Common myeloid progenitor, CD34-positive (primary cell): ENCODE results near the gene C5AR1.
"Not testable (repeated sequence)": the region's sequence is repeated elsewhere in the genome, so short reads cannot be mapped to it uniquely, and the experiment has no call there.

Experiments
- CTCF ChIA-PET: fragments of 350-600 bp; sonication (Branson Sonifier 250); formaldehyde crosslinking; loops from one replicate; lab custom pipeline; 2021; ENCODE audit warnings: antibody characterized with exemption; lab: Charles Lee
- POLR2A ChIA-PET: fragments of 350-600 bp; sonication (Branson Sonifier 250); formaldehyde crosslinking; loops from one replicate; lab custom pipeline; 2021; ENCODE audit warnings: antibody characterized with exemption; lab: Charles Lee
- DNase-seq, 3 donors: peaks; one replicate each; pipeline versions ENCODE4 v3.0.0 to v3.0.0-alpha.2; 2013
- H3K27ac ChIP-seq, 2 experiments: 1 replicate in 1 of 2; 2 replicates in 1 of 2; pipeline ENCODE4 v1.7.0; 2013; ENCODE audit warnings: inconsistent platforms in 2 of 2, low read length in 2 of 2, mild to moderate bottlenecking in 2 of 2, low read depth in 1 of 2, moderate library complexity in 1 of 2; ENCODE audit not compliant: severe bottlenecking in 2 of 2, insufficient read depth in 1 of 2, poor library complexity in 1 of 2
- H3K27me3 ChIP-seq, 5 experiments: replicated peaks in 2 of 5; 1 replicate in 3 of 5; 2 replicates in 2 of 5; pipeline versions ENCODE4 v1.6.1 to v1.7.0; 2013; ENCODE audit warnings: low read length in 4 of 5, mild to moderate bottlenecking in 2 of 5, moderate library complexity in 2 of 5, inconsistent platforms in 1 of 5; ENCODE audit not compliant: insufficient read depth in 5 of 5, control insufficient read depth in 4 of 5
- H3K36me3 ChIP-seq, 4 experiments: 1 replicate in 2 of 4; 2 replicates in 2 of 4; pipeline versions ENCODE4 v1.6.1 to v1.7.0; 2013; ENCODE audit warnings: low read length in 3 of 4, control low read depth in 1 of 4, mild to moderate bottlenecking in 1 of 4; ENCODE audit not compliant: control insufficient read depth in 4 of 4, insufficient read depth in 4 of 4
- H3K4me1 ChIP-seq, 4 experiments: 1 replicate in 3 of 4; 2 replicates in 1 of 4; pipeline versions ENCODE4 v1.6.1 to v1.7.1; 2013; ENCODE audit warnings: low read length in 3 of 4, mild to moderate bottlenecking in 3 of 4, control low read depth in 1 of 4, inconsistent platforms in 1 of 4, moderate library complexity in 1 of 4; ENCODE audit not compliant: control insufficient read depth in 4 of 4, insufficient read depth in 4 of 4; ENCODE audit errors: control extremely low read depth in 1 of 4
- H3K4me3 ChIP-seq, 7 experiments: 1 replicate in 4 of 7; 2 replicates in 3 of 7; pipeline versions ENCODE4 v1.5.1 to v1.7.0; 2013; ENCODE audit warnings: mild to moderate bottlenecking in 7 of 7, low read length in 6 of 7, moderate library complexity in 6 of 7, inconsistent platforms in 2 of 7, low read depth in 2 of 7, control low read depth in 1 of 7; ENCODE audit not compliant: insufficient read depth in 4 of 7, control insufficient read depth in 1 of 7; ENCODE audit errors: extremely low read depth in 1 of 7
- H3K9me3 ChIP-seq, 5 experiments: 1 replicate in 4 of 5; 2 replicates in 1 of 5; pipeline versions ENCODE4 v1.6.1 to v1.7.1; 2013; ENCODE audit warnings: low read length in 4 of 5, mild to moderate bottlenecking in 2 of 5, inconsistent platforms in 1 of 5, low read depth in 1 of 5, moderate library complexity in 1 of 5; ENCODE audit not compliant: control insufficient read depth in 4 of 5, insufficient read depth in 2 of 5; ENCODE audit errors: control extremely low read depth in 1 of 5
- WGBS: methylation state at CpG from one replicate; pipeline ENCODE4 v1.1.5; 2013; ENCODE audit not compliant: insufficient coverage; 5-methylcytosine and 5-hydroxymethylcytosine counted together

The C5AR1 gene

DNA sequence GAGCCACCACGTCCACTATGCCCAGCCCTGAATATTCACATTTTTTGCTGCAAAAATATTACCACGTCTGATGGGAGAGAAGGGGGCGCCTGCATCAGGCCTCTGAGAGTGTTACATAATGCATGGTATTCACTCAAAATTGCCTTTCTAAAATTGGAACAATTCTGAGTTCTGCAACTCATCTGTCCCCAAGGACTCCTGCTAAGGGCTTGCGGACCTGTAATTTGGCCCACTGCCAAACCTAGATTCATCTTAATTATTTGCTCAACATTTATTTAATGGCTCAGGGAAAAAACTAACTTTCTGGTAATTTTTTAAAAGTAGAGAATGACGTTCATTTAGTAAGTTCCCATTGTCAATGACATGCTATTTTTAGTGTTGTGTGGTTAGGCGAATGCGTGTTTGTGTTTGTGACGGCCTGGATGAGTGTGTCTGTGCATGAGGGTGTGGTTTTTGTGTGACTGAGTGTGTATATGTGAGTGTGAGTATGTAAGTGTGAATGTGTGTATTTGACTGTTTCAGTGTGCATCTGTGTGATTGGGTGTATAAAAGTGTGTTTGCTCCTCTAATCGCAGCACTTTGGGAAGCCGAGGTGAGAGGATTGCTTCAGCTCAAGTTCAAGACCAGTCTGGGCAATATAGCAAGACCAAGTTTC, 26.1 kb upstream of the C5AR1 start:
- Histone ChIP-seq H3K36me3 (no peaks in the 10 kb centered on the region), H3K9me3 (no peaks in the 10 kb centered on the region), H3K4me3 (no peak overlapping the region), H3K4me1 (no peaks in the 10 kb centered on the region), H3K27ac (no peak overlapping the region), H3K27me3 (no peaks in the 10 kb centered on the region)
- DNase-seq = no peak
- 78% methylated on average over 7 of the region's 10 CpGs for WGBS
- ChIA-PET CTCF (interaction anchor here (1.1 to 2.1 kb wide), 8 partner anchors 8 to 145 kb away, joined by 3 to 13 read pairs (median 4); partner anchors contain the start of gene INAFM1), POLR2A (no interaction called here)

DNA sequence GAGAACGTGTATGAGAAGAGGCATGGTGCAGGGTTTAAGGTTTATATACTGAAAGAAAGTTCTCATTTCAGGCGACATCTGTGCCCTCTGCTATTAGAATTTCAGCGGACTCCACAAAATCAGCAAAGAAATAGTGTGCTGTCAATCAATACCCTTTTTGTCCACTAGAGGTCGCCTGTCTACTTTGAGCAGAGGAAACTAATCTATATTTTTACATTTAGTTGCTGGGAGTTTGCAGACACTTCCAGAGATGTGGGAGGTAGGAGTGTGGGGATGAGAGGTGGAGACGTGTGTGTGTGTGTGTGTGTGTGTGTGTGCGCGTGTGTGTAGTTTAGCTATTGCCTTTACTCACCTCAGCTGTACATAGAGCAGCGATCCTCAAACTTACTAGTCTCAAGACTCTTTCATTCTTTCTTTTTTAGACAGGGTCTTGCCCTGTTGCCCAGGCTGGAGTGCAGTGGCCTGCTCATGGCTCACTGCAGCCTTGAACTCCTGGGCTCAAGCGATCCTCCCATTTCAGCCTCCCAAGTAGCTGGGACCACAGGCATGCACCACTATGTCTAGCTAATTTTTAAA, 25.2 kb upstream of the C5AR1 start:
- Histone ChIP-seq H3K27me3 (no peaks in the 10 kb centered on the region), H3K27ac (no peak overlapping the region), H3K4me1 (no peaks in the 10 kb centered on the region), H3K9me3 (no peaks in the 10 kb centered on the region), H3K4me3 (no peak overlapping the region), H3K36me3 (no peaks in the 10 kb centered on the region)
- peak; percentile 69 to 84 (median 73) for DNase-seq
- 51% methylated on average over 4 of the region's 9 CpGs for WGBS
- CTCF ChIA-PET = interaction anchor here (0.6 to 2.1 kb wide), 21 partner anchors 8 to 476 kb away, joined by 3 to 13 read pairs (median 4); partner anchors contain the start of gene INAFM1
- POLR2A ChIA-PET = interaction anchor here (0.8 kb wide), 1 partner anchor 61 kb away, joined by 3 read pairs; no protein-coding TSS in a partner anchor

DNA sequence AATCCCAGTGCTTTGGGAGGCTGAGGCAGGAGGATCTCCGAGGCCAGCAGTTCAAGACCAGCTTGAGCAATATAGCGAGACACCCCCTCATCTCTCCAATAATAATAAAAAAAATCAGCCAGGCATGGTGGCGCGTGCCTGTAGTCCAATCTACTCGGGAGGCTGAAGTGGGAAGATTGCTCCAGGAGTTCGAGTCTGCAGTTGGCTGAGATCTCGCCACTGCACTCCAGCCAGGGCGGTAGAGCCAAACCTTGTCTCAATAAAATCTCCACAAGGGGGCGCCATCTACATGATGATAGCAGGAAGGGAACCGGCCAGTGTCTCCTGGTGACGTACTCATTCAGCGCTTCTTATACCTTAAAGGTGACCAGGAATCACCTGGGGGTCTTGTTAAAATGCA, 13.6 kb upstream of the C5AR1 start:
- H3K36me3 ChIP-seq = no peaks in the 10 kb centered on the region
- peaks cover 0 to 7% (median 4%) of the 10 kb centered on the region in 5 experiments for H3K27me3 ChIP-seq
- 13% methylated on average over 10 of the region's 12 CpGs for WGBS
- H3K9me3 ChIP-seq = no peaks in the 10 kb centered on the region
- peak; percentile 80 to 86 (median 83) for DNase-seq
- H3K4me3 ChIP-seq = no peak overlapping the region
- CTCF ChIA-PET = interaction anchor here (0.7 to 15.0 kb wide), 8 partner anchors 40 to 404 kb away, joined by 3 to 138 read pairs (median 3); partner anchors contain the start of gene DHX34
- H3K4me1 ChIP-seq = peaks cover 0 to 9% (median 8%) of the 10 kb centered on the region in 4 experiments
- POLR2A ChIA-PET = no interaction called here
- no peak overlapping the region for H3K27ac ChIP-seq

DNA sequence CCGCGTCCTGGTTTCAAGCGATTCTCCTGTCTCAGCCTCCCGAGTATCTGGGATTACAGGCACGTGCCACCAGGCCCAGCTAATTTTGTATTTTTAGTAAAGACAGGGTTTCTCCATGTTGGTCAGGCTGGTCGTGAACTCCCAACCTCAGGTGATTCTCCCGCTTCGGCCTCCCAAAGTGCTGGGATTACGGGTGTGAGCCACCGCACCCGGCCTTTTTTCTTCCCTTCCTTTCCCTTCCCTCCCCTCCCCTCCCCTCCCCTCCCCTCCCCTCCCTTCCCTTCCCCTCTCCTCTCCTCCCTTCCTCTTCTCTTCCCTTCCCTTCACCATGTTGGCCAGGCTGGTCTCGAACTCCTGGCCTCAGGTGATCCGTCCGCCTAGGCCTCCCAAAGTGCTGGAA, 8.8 kb upstream of the C5AR1 start:
- Histone ChIP-seq H3K4me1 (peaks cover 5 to 20% (median 9%) of the 10 kb centered on the region in 4 experiments), H3K27me3 (peaks cover 0 to 17% (median 5%) of the 10 kb centered on the region in 5 experiments)
- WGBS = 94% methylated on average over 6 of the region's 14 CpGs
- H3K4me3 ChIP-seq, H3K27ac ChIP-seq, H3K36me3 ChIP-seq, POLR2A ChIA-PET, H3K9me3 ChIP-seq, DNase-seq: not testable (repeated sequence)
- CTCF ChIA-PET = interaction anchor here (1.2 to 1.7 kb wide), 3 partner anchors 13 to 134 kb away, joined by 3 to 7 read pairs (median 4); no protein-coding TSS in a partner anchor

DNA sequence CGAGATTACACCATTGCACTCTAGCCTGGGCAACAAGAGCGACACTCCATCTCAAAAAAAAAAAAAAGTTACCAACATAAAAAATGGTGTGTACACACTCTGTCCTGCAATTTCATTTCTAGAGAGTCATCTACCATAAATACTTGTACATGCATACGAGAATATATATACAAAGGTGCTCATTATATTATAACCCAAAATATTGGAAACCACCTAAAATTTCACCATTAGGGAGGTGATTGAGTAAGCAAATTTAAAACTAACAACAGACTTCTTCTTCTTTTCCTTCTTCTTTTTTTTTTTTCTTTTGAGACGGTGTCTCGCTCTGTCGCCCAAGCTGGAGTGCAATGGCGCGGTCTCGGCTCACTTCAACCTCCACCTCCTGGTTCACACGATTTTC, 7.4 kb upstream of the C5AR1 start:
- H3K4me3 ChIP-seq = no peak overlapping the region
- no peak for DNase-seq
- ChIA-PET CTCF (interaction anchor here (1.2 kb wide), 1 partner anchor 14 kb away, joined by 3 read pairs; no protein-coding TSS in a partner anchor), POLR2A (no interaction called here)
- no peak overlapping the region for H3K27ac ChIP-seq
- H3K27me3 ChIP-seq = peaks cover 0 to 25% (median 11%) of the 10 kb centered on the region in 5 experiments
- H3K4me1 ChIP-seq = peaks cover 5 to 20% (median 9%) of the 10 kb centered on the region in 4 experiments
- 78% methylated on average over 8 of the region's 10 CpGs for WGBS
- H3K9me3 ChIP-seq = no peaks in the 10 kb centered on the region
- H3K36me3 ChIP-seq = no peaks in the 10 kb centered on the region

DNA sequence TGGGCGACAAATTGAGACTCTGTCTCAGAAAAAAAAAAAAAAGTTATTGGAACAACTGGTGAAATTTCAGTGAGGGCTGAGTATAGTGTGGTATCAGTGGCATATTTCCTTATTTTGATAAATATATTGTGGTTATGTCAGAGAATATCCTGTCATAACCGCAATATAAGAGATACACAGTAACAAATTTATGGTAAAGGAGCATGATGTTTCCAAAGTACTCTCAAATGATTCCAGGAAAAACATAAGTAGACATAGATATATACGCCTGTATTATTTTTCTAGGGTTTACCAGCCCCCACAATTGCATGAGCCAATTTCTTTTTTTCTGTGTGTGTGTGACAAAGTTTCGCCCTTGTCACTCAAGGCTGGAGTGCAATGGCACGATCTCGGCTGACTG, 5.7 kb upstream of the C5AR1 start:
- Histone ChIP-seq H3K36me3 (no peaks in the 10 kb centered on the region), H3K4me3 (no peak overlapping the region), H3K27me3 (peaks cover 0 to 31% (median 8%) of the 10 kb centered on the region in 5 experiments), H3K9me3 (no peaks in the 10 kb centered on the region), H3K4me1 (peaks cover 5 to 20% (median 9%) of the 10 kb centered on the region in 4 experiments), H3K27ac (no peak overlapping the region)
- POLR2A ChIA-PET = no interaction called here
- WGBS = 0% methylated on average over 1 of the region's 6 CpGs
- CTCF ChIA-PET = interaction anchor here (1.0 to 1.9 kb wide), 4 partner anchors 11 to 155 kb away, joined by 3 to 6 read pairs (median 4); partner anchors contain the start of gene DHX34
- peak; percentile 63 to 73 (median 68) for DNase-seq
